Activated CD8-positive, alpha-beta T cell treated with anti-CD3 and anti-CD28 coated beads, Interleukin-2, amount 10 ng/mL, durations not matched to agents 7 days and 5 days (primary cell): ENCODE results near the gene TFIP11. TPM values are rescaled to one million over a fixed set of nuclear protein-coding genes. Genes with fewer than 3 reads are reported as not detected.

Experiments
- ATAC-seq: fragments of 150-1000 bp; cut with Tn5 transposase; one replicate; pipeline ENCODE4 v1.10.0; 2021; ENCODE audit warnings: moderate library complexity
- CTCF ChIA-PET: fragments of 350-600 bp; sonication (Branson Sonifier 250); formaldehyde crosslinking; loops from one replicate; lab custom pipeline; 2021; ENCODE audit warnings: antibody characterized with exemption; lab: Charles Lee
- POLR2A ChIA-PET: fragments of 350-600 bp; sonication (Branson Sonifier 250); formaldehyde crosslinking; loops from one replicate; lab custom pipeline; 2021; ENCODE audit warnings: antibody characterized with exemption; lab: Charles Lee
- DNase-seq: peaks from one replicate; pipeline ENCODE4 v3.0.0-alpha.2; 2020
- H3K27ac Mint-ChIP-seq: one replicate; pipeline ENCODE4 v1.8.0; 2021; ENCODE audit warnings: mild to moderate bottlenecking, mixed read lengths
- H3K27me3 Mint-ChIP-seq: one replicate; pipeline ENCODE4 v1.8.0; 2021; ENCODE audit warnings: low read depth, mixed read lengths
- H3K36me3 Mint-ChIP-seq: one replicate; pipeline ENCODE4 v1.8.0; 2021; ENCODE audit warnings: low read depth, mixed read lengths
- H3K4me1 Mint-ChIP-seq: one replicate; pipeline ENCODE4 v1.8.0; 2021; ENCODE audit warnings: low read depth, mixed read lengths
- H3K4me3 Mint-ChIP-seq: one replicate; pipeline ENCODE4 v1.8.0; 2021; ENCODE audit warnings: mild to moderate bottlenecking, mixed read lengths
- H3K9me3 Mint-ChIP-seq: one replicate; pipeline ENCODE4 v1.8.0; 2022; ENCODE audit warnings: mixed read lengths; ENCODE audit not compliant: insufficient read depth
- total RNA-seq, 2 experiments: library from RNA; stranded (reverse); gene quantifications; one replicate each; pipeline ENCODE4 v1.2.3, GENCODE V29; 2021

The TFIP11 gene
- total RNA-seq, 2 experiments from 2014 or later: 56.2 to 57.7 TPM

DNA sequence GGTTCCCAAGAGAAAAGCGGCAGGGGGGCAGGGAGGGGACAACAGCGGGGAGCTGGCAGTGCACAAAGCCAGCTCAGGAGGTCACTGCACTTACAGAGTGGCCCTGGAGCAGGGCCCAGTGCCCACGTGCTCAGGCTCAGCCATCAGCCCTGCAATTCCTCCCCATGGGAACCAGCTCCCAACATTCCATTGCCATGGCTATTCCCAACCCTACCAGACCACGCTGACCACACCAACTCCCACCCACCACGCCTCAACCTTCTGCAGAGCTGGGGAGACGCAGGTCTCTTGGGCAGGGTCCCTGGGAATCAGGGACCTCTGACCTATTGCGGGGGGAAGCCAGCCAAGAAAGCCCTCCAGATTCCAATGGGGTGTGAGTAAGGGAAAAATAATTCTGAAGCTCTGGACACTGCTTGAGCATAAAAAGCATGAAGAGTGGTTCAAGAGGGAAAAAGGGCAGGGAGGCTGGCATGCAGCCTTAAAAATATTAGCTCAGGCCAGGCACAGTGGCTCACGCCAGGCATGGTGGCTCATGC lies 38.3 kb upstream of the TFIP11 start:
- Mint-ChIP-seq H3K27me3 (no peaks in the 10 kb centered on the region), H3K27ac (no peak overlapping the region), H3K4me3 (no peak overlapping the region), H3K9me3 (peaks cover 8% of the 10 kb centered on the region), H3K36me3 (peaks cover 38% of the 10 kb centered on the region), H3K4me1 (peaks cover 49% of the 10 kb centered on the region)
- CTCF ChIA-PET: no interaction called here
- DNase-seq: no peak
- ATAC-seq: no peak
- POLR2A ChIA-PET: interaction anchor here (0.6 kb wide), 1 partner anchor 27 kb away, joined by 3 read pairs; no protein-coding TSS in a partner anchor

DNA sequence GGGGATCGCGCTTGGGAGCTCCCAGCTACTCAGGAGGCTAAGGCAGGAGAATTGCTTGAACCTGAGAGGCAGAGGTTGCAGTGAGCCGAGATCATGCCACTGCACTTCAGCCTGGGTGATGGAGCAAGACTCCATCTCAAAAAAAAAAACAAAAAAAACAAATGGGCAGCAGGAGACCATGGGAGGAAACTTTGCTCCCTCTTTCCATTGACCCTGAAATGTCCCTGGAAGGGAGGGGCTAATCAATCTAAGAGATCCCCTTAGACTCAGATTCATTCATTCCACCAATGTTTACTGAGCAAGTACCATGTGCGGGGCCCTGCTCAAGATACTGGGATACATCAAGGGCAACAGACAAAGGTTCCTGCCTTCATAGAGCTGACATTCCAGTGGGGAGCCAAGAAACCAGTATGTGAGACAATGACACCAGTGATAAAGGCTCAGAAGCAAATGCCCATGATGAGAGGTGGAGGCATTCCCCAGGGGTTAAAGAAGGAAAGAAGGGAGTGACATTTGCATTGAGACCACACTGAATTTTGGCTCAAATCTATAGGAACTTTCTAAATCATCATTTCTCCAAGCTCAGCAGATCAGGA lies 37.7 kb upstream of the TFIP11 start:
- DNase-seq: no peak
- Mint-ChIP-seq H3K9me3 (peaks cover 8% of the 10 kb centered on the region), H3K36me3 (peaks cover 44% of the 10 kb centered on the region), H3K4me1 (peaks cover 52% of the 10 kb centered on the region), H3K27me3 (no peaks in the 10 kb centered on the region), H3K27ac (no peak overlapping the region), H3K4me3 (no peak overlapping the region)
- CTCF ChIA-PET: no interaction called here
- POLR2A ChIA-PET: no interaction called here
- no peak for ATAC-seq

DNA sequence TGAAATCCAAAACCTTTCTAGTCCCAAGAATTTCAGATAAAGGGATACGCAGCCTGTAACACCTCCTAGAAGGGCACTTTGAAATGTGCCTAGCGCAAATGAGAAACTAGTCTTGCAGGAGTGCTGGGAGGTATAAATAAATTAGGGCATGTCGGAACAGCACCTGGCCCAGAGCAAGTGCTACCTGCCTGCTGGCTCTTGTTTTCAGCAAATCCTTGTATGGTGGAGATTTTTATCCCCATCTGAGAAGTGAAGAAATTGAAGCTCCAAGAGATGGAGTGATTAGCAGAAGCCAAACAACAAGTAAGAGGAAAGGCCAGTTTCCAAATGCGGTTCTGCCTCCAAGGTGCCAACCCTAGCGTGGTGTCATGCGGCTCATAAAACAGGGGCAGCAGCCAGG lies 36.7 kb upstream of the TFIP11 start:
- peaks cover 50% of the 10 kb centered on the region for H3K36me3 Mint-ChIP-seq
- H3K4me3 Mint-ChIP-seq: no peak overlapping the region
- H3K4me1 Mint-ChIP-seq: peaks cover 52% of the 10 kb centered on the region
- H3K27ac Mint-ChIP-seq: no peak overlapping the region
- ChIA-PET POLR2A (no interaction called here), CTCF (no interaction called here)
- DNase-seq (no peak), ATAC-seq (no peak)
- no peaks in the 10 kb centered on the region for H3K27me3 Mint-ChIP-seq
- H3K9me3 Mint-ChIP-seq: peaks cover 8% of the 10 kb centered on the region

DNA sequence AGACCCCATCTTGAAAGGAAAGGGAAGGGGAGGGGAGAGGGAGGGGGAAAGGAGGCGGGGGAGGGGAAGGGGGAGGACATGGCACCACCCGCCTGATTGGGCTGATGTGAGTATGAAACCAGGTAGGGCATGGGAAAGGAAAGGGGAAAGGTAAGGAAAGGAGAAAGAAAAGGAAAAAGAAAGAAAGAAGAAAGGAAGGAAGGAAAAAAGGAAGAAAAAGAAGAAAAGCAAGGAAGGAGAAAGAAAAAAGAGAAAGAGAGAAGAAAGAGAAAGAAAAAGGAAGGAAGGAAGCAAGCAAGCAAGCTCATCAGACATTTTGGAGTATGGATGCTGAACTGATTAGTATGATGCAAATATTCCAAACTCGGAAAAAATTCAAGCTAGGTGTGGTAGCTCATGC lies 36.0 kb upstream of the TFIP11 start:
- H3K27ac Mint-ChIP-seq: no peak overlapping the region
- POLR2A ChIA-PET: no interaction called here
- peaks cover 8% of the 10 kb centered on the region for H3K9me3 Mint-ChIP-seq
- no peak overlapping the region for H3K4me3 Mint-ChIP-seq
- H3K36me3 Mint-ChIP-seq: peaks cover 50% of the 10 kb centered on the region
- no peak for ATAC-seq
- CTCF ChIA-PET: no interaction called here
- H3K27me3 Mint-ChIP-seq: no peaks in the 10 kb centered on the region
- H3K4me1 Mint-ChIP-seq: peaks cover 54% of the 10 kb centered on the region
- no peak for DNase-seq

DNA sequence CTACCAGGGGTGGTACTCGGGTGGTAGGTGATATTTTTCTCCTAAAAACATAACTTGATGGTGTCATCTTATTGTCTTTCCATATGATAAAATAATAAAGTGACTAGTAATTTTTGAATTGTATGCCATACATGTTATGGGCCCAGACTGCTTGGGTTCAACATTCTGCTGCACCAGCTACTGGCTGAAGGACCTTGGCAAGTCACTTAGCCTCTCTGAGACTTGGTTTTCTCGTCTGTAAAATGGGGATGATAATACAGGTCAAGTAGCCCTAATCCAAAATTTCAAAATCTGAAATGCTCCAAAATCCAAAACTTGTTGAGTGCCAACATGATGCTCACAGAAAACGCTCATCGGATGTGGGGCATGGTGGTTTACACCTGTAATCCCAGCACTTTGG lies 35.6 kb upstream of the TFIP11 start:
- peaks cover 54% of the 10 kb centered on the region for H3K4me1 Mint-ChIP-seq
- no peaks in the 10 kb centered on the region for H3K27me3 Mint-ChIP-seq
- H3K4me3 Mint-ChIP-seq: no peak overlapping the region
- H3K27ac Mint-ChIP-seq: no peak overlapping the region
- ChIA-PET POLR2A (interaction anchor here (0.7 kb wide), 1 partner anchor 16 kb away, joined by 3 read pairs; no protein-coding TSS in a partner anchor), CTCF (no interaction called here)
- DNase-seq: no peak
- peaks cover 51% of the 10 kb centered on the region for H3K36me3 Mint-ChIP-seq
- peaks cover 8% of the 10 kb centered on the region for H3K9me3 Mint-ChIP-seq
- no peak for ATAC-seq

DNA sequence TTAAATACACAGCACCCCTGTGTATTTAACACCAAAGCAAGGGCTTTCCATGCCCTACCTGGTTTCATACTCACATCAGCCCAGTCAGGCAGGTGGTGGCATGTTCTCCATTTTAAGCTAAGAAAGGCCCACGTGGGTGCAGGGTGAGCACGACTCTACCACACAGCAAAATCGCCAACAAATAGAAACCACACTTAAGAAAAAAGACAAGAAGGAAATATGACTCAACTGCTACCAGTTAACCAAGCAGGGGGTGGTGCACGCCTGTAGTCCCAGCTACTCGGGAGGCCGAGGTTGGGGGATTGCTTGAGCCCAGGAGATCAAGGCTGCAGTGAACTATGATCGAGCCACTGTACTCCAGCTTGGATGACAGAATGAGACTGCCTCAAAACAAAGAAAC lies 35.2 kb upstream of the TFIP11 start:
- peak overlapping the region; percentile 83 for H3K27ac Mint-ChIP-seq
- H3K36me3 Mint-ChIP-seq: peaks cover 55% of the 10 kb centered on the region
- peaks cover 8% of the 10 kb centered on the region for H3K9me3 Mint-ChIP-seq
- ChIA-PET CTCF (interaction anchor here (1.4 kb wide), 1 partner anchor 96 kb away, joined by 4 read pairs; no protein-coding TSS in a partner anchor), POLR2A (interaction anchor here (0.7 kb wide), 1 partner anchor 15 kb away, joined by 3 read pairs; no protein-coding TSS in a partner anchor)
- peak; percentile 45 for ATAC-seq
- peaks cover 59% of the 10 kb centered on the region for H3K4me1 Mint-ChIP-seq
- DNase-seq: peak; percentile 45
- H3K27me3 Mint-ChIP-seq: no peaks in the 10 kb centered on the region
- H3K4me3 Mint-ChIP-seq: no peak overlapping the region

DNA sequence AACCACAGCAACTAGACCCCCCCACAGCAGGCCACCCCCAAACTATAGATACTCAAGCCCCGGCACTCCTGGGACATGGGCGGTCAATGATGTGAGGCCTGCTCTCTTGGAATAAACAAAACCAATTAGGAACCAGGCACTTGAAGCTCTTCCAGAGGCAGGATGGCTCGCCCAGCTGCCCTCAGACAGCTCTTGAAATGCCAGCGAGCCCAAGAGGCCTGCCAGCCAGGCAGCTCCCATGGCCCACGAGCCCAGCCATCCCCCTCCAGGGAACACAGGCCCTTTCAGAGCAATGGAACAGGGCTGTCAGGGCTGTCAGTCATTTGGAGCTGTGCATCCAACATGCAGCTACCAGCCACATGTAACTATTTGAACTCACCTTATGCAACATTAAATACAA lies 34.0 kb upstream of the TFIP11 start:
- DNase-seq (no peak), ATAC-seq (no peak)
- H3K36me3 Mint-ChIP-seq: peaks cover 57% of the 10 kb centered on the region
- no peaks in the 10 kb centered on the region for H3K27me3 Mint-ChIP-seq
- H3K4me1 Mint-ChIP-seq: peaks cover 62% of the 10 kb centered on the region
- H3K27ac Mint-ChIP-seq: peak overlapping the region; percentile 83
- no peak overlapping the region for H3K4me3 Mint-ChIP-seq
- CTCF ChIA-PET: interaction anchor here (0.9 to 1.4 kb wide), 3 partner anchors 33 to 97 kb away, joined by 3 to 4 read pairs (median 3); no protein-coding TSS in a partner anchor
- POLR2A ChIA-PET: interaction anchor here (0.7 kb wide), 1 partner anchor 16 kb away, joined by 3 read pairs; no protein-coding TSS in a partner anchor
- H3K9me3 Mint-ChIP-seq: peaks cover 8% of the 10 kb centered on the region

DNA sequence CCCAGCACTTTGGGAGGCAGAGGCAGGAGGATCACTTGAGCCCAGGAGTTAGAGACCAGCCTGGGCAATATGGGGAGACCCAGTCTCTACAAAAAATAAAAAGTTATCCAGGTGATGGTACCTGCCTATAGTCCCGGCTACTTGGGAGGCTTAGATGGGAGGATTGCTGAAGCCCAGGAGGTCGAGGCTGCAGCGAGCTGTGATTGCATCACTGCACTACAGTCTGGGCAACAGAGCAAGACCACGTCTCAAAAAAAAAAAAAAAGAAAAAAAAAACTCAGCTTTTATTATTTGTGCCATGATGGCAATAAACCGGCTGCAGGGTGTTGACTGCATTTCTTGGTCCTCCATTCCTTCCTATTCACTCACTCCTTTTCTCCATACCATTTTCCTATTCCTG lies 33.6 kb upstream of the TFIP11 start:
- ChIA-PET CTCF (interaction anchor here (0.9 to 1.4 kb wide), 3 partner anchors 33 to 98 kb away, joined by 3 to 4 read pairs (median 3); no protein-coding TSS in a partner anchor), POLR2A (no interaction called here)
- no peak overlapping the region for H3K27ac Mint-ChIP-seq
- peaks cover 8% of the 10 kb centered on the region for H3K9me3 Mint-ChIP-seq
- no peaks in the 10 kb centered on the region for H3K27me3 Mint-ChIP-seq
- H3K36me3 Mint-ChIP-seq: peaks cover 58% of the 10 kb centered on the region
- H3K4me3 Mint-ChIP-seq: no peak overlapping the region
- DNase-seq (no peak), ATAC-seq (no peak)
- H3K4me1 Mint-ChIP-seq: peaks cover 62% of the 10 kb centered on the region

DNA sequence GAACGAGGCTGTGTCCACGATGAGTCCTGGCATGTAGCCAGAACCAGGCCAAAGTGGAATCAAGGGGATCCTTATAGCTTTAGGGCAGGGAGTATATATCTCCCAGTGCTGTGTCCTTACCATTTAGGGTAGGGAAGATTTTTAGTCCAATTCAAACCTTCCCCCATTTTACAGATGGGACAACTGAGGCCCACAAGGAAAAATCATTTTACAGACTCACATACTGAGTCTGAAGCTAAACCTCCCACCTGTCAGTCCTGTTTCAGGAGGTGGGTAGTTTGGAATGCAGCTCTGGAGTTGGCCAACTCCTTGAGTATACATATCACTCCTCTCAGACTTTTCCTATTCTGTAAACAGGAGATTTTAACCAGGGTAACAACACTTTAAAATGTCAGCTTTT lies 33.1 kb upstream of the TFIP11 start:
- POLR2A ChIA-PET: no interaction called here
- H3K27ac Mint-ChIP-seq: peak overlapping the region; percentile 49
- CTCF ChIA-PET: interaction anchor here (0.9 to 1.1 kb wide), 2 partner anchors 34 to 42 kb away, joined by 3 read pairs; no protein-coding TSS in a partner anchor
- no peak overlapping the region for H3K4me3 Mint-ChIP-seq
- peaks cover 8% of the 10 kb centered on the region for H3K9me3 Mint-ChIP-seq
- DNase-seq: no peak
- peaks cover 62% of the 10 kb centered on the region for H3K4me1 Mint-ChIP-seq
- H3K27me3 Mint-ChIP-seq: no peaks in the 10 kb centered on the region
- peaks cover 60% of the 10 kb centered on the region for H3K36me3 Mint-ChIP-seq
- no peak for ATAC-seq

DNA sequence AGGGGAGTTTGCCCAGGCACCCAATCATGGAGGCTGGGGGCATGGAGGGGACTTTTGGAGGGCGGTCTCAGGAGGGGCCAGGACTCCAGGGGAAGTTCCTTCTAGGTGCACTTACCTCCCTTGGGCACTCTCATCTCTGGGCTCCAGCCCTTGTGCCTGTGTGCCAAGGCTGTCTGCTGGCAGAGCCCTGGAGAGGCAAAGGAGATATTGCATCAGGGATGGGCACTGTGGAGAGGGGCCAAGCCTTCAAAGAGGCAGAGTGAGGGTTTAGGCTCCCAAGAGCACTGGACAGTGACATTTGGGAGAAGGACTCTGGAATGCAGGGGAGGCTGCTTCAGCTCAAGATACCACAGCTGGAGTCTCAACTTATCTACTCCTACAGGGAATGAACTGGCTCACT lies 32.2 kb upstream of the TFIP11 start:
- H3K36me3 Mint-ChIP-seq: peaks cover 62% of the 10 kb centered on the region
- H3K27me3 Mint-ChIP-seq: no peaks in the 10 kb centered on the region
- ATAC-seq (no peak), DNase-seq (no peak)
- H3K4me3 Mint-ChIP-seq: no peak overlapping the region
- ChIA-PET POLR2A (interaction anchor here (1.3 kb wide), 1 partner anchor 32 kb away, joined by 4 read pairs; no protein-coding TSS in a partner anchor), CTCF (no interaction called here)
- H3K9me3 Mint-ChIP-seq: peaks cover 8% of the 10 kb centered on the region
- H3K4me1 Mint-ChIP-seq: peaks cover 62% of the 10 kb centered on the region
- H3K27ac Mint-ChIP-seq: peak overlapping the region; percentile 70

DNA sequence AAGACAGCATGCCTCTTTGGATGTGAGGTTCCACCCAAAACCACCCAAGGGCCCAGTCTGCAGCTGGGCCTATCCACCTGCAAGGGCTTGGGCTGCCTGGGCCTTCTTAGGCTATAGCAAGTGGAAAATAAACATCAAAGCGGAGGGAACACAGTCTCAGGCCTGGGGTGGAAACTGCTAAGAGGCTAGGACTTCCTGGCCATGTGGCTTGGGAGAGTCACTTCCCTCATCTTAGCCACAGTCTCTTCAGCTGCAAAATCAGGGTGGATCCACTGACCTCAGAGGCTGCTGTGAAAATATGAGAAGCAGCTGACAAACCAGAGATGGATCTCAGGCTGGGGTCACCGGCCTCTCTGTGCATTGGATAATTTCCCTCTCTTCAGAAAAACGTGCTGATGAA lies 30.6 kb upstream of the TFIP11 start:
- no peaks in the 10 kb centered on the region for H3K27me3 Mint-ChIP-seq
- ChIA-PET CTCF (interaction anchor here (1.0 to 1.8 kb wide), 3 partner anchors 17 to 39 kb away, joined by 3 to 11 read pairs (median 3); no protein-coding TSS in a partner anchor), POLR2A (no interaction called here)
- peaks cover 62% of the 10 kb centered on the region for H3K36me3 Mint-ChIP-seq
- peaks cover 7% of the 10 kb centered on the region for H3K9me3 Mint-ChIP-seq
- H3K27ac Mint-ChIP-seq: peak overlapping the region; percentile 75
- peaks cover 53% of the 10 kb centered on the region for H3K4me1 Mint-ChIP-seq
- DNase-seq (peak; percentile 59), ATAC-seq (peak; percentile 73)
- H3K4me3 Mint-ChIP-seq: no peak overlapping the region
